Loucy (cell line): ENCODE data around the gene ASB7.

Experiments used
- H2AFZ ChIP-seq: fragments of 200-600 bp; sonication (generic); 2 replicates; pipeline ENCODE4 v1.6.0; 2016; ENCODE audit warnings: antibody characterized with exemption, mild to moderate bottlenecking, low read length, moderate library complexity
- H3F3A ChIP-seq: fragments of 200-600 bp; 2 replicates; pipeline ENCODE4 v1.6.0; 2016; ENCODE audit warnings: antibody characterized with exemption, low read depth, mild to moderate bottlenecking
- H3K27me3 ChIP-seq: fragments of 200-600 bp; sonication (generic); 2 replicates; pipeline ENCODE4 v1.6.1; 2014; ENCODE audit warnings: low read length, mild to moderate bottlenecking; ENCODE audit not compliant: insufficient read depth, poor library complexity, severe bottlenecking
- H3K36me3 ChIP-seq: fragments of 200-600 bp; sonication (generic); 2 replicates; pipeline ENCODE4 v1.6.1; 2016; ENCODE audit warnings: low read length; ENCODE audit not compliant: insufficient read depth
- H3K4me1 ChIP-seq: fragments of 200-600 bp; sonication (generic); 2 replicates; pipeline ENCODE4 v1.5.1; 2014; ENCODE audit warnings: low read length, mild to moderate bottlenecking; ENCODE audit not compliant: insufficient read depth, poor library complexity, severe bottlenecking
- H3K4me2 ChIP-seq: fragments of 200-600 bp; sonication (generic); 2 replicates; pipeline ENCODE4 v1.6.0; 2014; ENCODE audit warnings: antibody characterized with exemption, low read length, low read depth, mild to moderate bottlenecking; ENCODE audit not compliant: poor library complexity, severe bottlenecking
- H3K4me3 ChIP-seq: fragments of 200-600 bp; sonication (generic); 2 replicates; pipeline ENCODE4 v1.5.1; 2014; ENCODE audit warnings: low read length, mild to moderate bottlenecking, mixed read lengths; ENCODE audit not compliant: poor library complexity, severe bottlenecking
- H3K79me2 ChIP-seq: fragments of 200-600 bp; sonication (generic); 2 replicates; pipeline ENCODE4 v1.6.1; 2014; ENCODE audit warnings: low read length; ENCODE audit not compliant: insufficient read depth
- H3K9ac ChIP-seq: fragments of 200-600 bp; sonication (generic); 2 replicates; pipeline ENCODE4 v1.6.0; 2014; ENCODE audit warnings: mild to moderate bottlenecking, low read depth, low read length, moderate library complexity; ENCODE audit not compliant: poor library complexity, severe bottlenecking
- H3K9me2 ChIP-seq: fragments of 200-600 bp; sonication (generic); replicated peaks from 2 replicates; pipeline ENCODE4 v1.6.1; 2016; ENCODE audit warnings: low read depth, low read length, mixed read lengths
- H3K9me3 ChIP-seq: fragments of 200-600 bp; sonication (generic); 2 replicates; pipeline ENCODE4 v1.6.1; 2014; ENCODE audit warnings: mild to moderate bottlenecking, antibody characterized with exemption, low read length, low read depth; ENCODE audit not compliant: insufficient read depth
- H4K20me1 ChIP-seq: fragments of 200-600 bp; sonication (generic); 2 replicates; pipeline ENCODE4 v1.6.0; 2014; ENCODE audit warnings: antibody characterized with exemption, low read length, mild to moderate bottlenecking; ENCODE audit not compliant: insufficient read depth, poor library complexity, severe bottlenecking
- EZH2phosphoT487 ChIP-seq: fragments of 200-600 bp; IDR thresholded peaks from 2 replicates; pipeline ENCODE4 v1.6.1; 2018; ENCODE audit warnings: antibody characterized with exemption, mild to moderate bottlenecking, moderate library complexity, borderline replicate concordance
- TF ChIP-seq, protein P1 (sequence below): fragments of 200-600 bp; sonication (generic); conservative IDR thresholded peaks from 2 replicates; pipeline ENCODE4 v1.5.1; 2014; ENCODE audit warnings: mild to moderate bottlenecking, antibody characterized with exemption, low read length

Gene ASB7

DNA sequence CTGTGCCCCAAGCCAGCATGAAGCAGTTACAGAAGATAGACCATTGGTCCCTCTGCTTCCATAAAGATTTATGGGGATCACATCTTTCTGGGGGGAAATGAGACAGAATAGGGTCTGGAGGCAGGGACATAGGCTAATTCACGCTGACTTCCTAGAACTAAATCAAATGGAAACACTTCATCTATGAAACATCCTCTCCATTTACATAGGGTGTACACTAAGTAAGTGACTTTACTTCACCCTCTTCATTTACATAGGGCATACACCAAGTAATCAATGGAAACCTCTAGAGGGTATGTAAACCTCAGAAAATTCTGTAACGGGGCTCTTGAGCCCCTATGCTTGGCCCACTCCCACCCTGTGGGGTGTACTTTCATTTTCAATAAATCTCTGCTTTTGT is 10.6 kb upstream of the ASB7 start:
- no peaks in the 10 kb centered on the region for H3K27me3 ChIP-seq
- H3K9me2 ChIP-seq, result no peaks in the 10 kb centered on the region
- no peaks in the 10 kb centered on the region for H3F3A ChIP-seq
- TF ChIP-seq, protein P1, sequence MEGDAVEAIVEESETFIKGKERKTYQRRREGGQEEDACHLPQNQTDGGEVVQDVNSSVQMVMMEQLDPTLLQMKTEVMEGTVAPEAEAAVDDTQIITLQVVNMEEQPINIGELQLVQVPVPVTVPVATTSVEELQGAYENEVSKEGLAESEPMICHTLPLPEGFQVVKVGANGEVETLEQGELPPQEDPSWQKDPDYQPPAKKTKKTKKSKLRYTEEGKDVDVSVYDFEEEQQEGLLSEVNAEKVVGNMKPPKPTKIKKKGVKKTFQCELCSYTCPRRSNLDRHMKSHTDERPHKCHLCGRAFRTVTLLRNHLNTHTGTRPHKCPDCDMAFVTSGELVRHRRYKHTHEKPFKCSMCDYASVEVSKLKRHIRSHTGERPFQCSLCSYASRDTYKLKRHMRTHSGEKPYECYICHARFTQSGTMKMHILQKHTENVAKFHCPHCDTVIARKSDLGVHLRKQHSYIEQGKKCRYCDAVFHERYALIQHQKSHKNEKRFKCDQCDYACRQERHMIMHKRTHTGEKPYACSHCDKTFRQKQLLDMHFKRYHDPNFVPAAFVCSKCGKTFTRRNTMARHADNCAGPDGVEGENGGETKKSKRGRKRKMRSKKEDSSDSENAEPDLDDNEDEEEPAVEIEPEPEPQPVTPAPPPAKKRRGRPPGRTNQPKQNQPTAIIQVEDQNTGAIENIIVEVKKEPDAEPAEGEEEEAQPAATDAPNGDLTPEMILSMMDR, result no peak
- TF ChIP-seq EZH2phosphoT487, result no peak
- peaks cover 3% of the 10 kb centered on the region for H3K4me1 ChIP-seq
- peaks cover 20% of the 10 kb centered on the region for H3K9me3 ChIP-seq
- no peaks in the 10 kb centered on the region for H4K20me1 ChIP-seq
- no peak overlapping the region for H3K4me2 ChIP-seq
- H3K36me3 ChIP-seq, result no peaks in the 10 kb centered on the region
- H2AFZ ChIP-seq, result no peak overlapping the region
- H3K79me2 ChIP-seq, result peaks cover 18% of the 10 kb centered on the region; the same call in 1 of the 2 replicates
- no peak overlapping the region for H3K4me3 ChIP-seq
- H3K9ac ChIP-seq, result no peak overlapping the region

DNA sequence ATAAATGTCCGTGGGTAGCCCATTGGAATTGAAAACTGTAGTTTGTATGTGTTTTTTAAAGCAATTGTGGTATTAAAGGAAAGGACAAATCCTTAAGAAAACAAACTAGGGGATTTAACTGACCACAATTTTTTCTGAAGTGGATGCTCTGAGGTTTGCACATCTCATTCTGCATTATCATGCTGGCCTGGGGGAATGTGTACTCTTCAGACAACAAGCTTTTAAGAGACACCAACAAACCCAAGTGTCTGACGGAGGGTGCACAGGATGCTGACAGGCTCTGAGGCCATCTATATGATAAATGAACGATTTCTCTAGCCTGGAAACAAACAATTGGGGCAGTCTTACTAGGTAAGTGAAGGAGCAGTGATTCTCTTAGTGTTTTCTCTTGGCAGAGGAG is 9.5 kb upstream of the ASB7 start:
- H3K4me2 ChIP-seq, result no peak overlapping the region
- H3K79me2 ChIP-seq, result peaks cover 18% of the 10 kb centered on the region; the same call in 1 of the 2 replicates
- no peak for TF ChIP-seq EZH2phosphoT487
- TF ChIP-seq, protein P1, result no peak
- no peaks in the 10 kb centered on the region for H3K9me2 ChIP-seq
- H4K20me1 ChIP-seq, result no peaks in the 10 kb centered on the region
- H3K9ac ChIP-seq, result no peak overlapping the region
- peaks cover 5% of the 10 kb centered on the region for H3K4me1 ChIP-seq
- no peaks in the 10 kb centered on the region for H3F3A ChIP-seq
- H3K4me3 ChIP-seq, result no peak overlapping the region
- no peaks in the 10 kb centered on the region for H3K36me3 ChIP-seq
- no peak overlapping the region for H2AFZ ChIP-seq
- peaks cover 20% of the 10 kb centered on the region for H3K9me3 ChIP-seq
- H3K27me3 ChIP-seq, result no peaks in the 10 kb centered on the region

DNA sequence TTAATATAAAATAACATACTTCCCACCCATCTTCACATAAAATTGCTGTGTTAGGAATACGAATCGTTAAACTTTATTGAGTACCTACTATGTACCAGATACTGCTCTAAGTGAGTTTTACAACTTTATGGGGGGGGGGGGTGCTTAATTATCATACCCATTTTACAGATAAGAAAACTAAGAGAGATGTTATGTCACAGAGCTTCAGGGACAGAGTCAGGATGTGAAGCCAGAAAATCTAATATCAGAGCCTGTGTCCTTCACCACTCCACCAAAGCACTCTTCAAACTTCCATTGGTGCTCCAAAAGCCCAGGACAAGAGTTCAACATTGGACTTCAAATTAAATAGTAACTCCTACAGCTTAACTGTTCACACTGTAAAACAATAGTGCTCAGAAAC is 9.0 kb upstream of the ASB7 start:
- H3K79me2 ChIP-seq, result peaks cover 20% of the 10 kb centered on the region; the same call in 1 of the 2 replicates
- peaks cover 5% of the 10 kb centered on the region for H3K4me1 ChIP-seq
- no peaks in the 10 kb centered on the region for H3K27me3 ChIP-seq

More for the DNA sequence above, 9.0 kb upstream of the ASB7 start:
- Histone ChIP-seq H3K4me2 (no peak overlapping the region), H3F3A (no peaks in the 10 kb centered on the region), H3K4me3 (no peak overlapping the region), H3K36me3 (no peaks in the 10 kb centered on the region), H2AFZ (no peak overlapping the region), H4K20me1 (no peaks in the 10 kb centered on the region), H3K9me3 (peaks cover 19% of the 10 kb centered on the region), H3K9ac (no peak overlapping the region), H3K9me2 (no peaks in the 10 kb centered on the region)
- TF ChIP-seq, protein P1, result no peak
- no peak for TF ChIP-seq EZH2phosphoT487
